BLaER1 (cell line): ENCODE data around the gene VDAC2.

Experiments used
- H3K27ac ChIP-seq: shearing (Covaris generic); formaldehyde crosslinking; 2 replicates; pipeline ENCODE4 v1.8.1; 2022
- H3K27me3 ChIP-seq: shearing (Covaris generic); formaldehyde crosslinking; 2 replicates; pipeline ENCODE4 v1.8.1; 2022
- H3K36me3 ChIP-seq: shearing (Covaris generic); formaldehyde crosslinking; 2 replicates; pipeline ENCODE4 v1.8.1; 2022
- H3K4me1 ChIP-seq: shearing (Covaris generic); formaldehyde crosslinking; 2 replicates; pipeline ENCODE4 v1.8.1; 2022
- H3K4me2 ChIP-seq: shearing (Covaris generic); formaldehyde crosslinking; 2 replicates; pipeline ENCODE4 v1.8.1; 2022
- H3K4me3 ChIP-seq: shearing (Covaris generic); formaldehyde crosslinking; 2 replicates; pipeline ENCODE4 v1.8.1; 2022
- H3K9ac ChIP-seq: shearing (Covaris generic); formaldehyde crosslinking; 2 replicates; pipeline ENCODE4 v1.8.1; 2022
- H3K9me3 ChIP-seq: shearing (Covaris generic); formaldehyde crosslinking; 2 replicates; pipeline ENCODE4 v1.8.1; 2022
- H4K20me1 ChIP-seq: shearing (Covaris generic); formaldehyde crosslinking; 2 replicates; pipeline ENCODE4 v1.8.1; 2022
- Cebpa-rat ChIP-seq: shearing (Covaris generic); IDR thresholded peaks from 2 replicates; pipeline ENCODE4 v1.8.1; 2022

VDAC2 gene

DNA sequence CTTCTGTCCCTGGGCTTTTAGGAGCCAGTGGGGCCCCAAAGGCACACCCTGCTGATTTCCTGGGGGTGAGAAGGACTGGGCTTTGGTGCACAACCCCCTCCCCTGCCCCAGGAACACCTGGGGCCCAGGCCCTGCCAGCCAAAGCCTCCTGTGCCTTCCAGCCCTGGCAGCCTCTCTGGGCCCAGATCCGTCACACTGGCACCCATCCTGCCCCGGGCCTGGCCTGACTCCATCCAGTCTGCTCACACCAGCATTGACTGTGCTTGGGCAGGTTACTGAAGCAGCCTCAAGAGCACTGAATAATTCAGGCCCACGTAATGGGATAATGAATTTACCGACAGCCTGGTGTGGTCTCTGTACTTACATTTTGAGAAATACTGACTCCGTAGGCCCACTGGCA is 37.2 kb downstream of the VDAC2 start:
- Histone ChIP-seq H3K9me3 (peaks cover 6% of the 10 kb centered on the region), H4K20me1 (no peaks in the 10 kb centered on the region), H3K4me2 (peak overlapping the region; percentile 45; the same call in 1 of the 2 replicates), H3K27me3 (no peaks in the 10 kb centered on the region), H3K36me3 (no peaks in the 10 kb centered on the region), H3K4me1 (peaks cover 16% of the 10 kb centered on the region), H3K4me3 (no peak overlapping the region), H3K27ac (no peak overlapping the region), H3K9ac (no peak overlapping the region)
- no peak for TF ChIP-seq Cebpa-rat

DNA sequence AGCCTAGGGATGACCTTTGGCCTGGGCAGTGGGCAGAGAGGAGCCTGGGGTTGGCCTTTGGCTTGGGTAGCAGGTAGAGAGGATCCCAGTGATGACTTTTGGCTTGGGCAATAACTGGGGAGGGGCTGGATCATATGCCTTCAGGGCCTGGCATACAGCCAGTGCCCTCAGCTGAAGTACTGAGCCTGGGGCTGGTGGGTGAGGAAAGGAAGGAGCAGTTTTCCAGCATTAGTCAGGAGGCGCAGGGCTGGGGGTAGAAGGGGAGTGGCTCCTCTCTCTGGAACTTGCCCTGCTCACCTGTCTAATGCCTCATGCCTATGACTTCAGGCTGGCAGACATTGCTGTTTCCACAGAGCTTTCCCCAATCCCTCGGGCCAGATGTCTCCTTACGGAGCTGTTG is 40.3 kb downstream of the VDAC2 start:
- H4K20me1 ChIP-seq: no peaks in the 10 kb centered on the region
- H3K4me3 ChIP-seq: no peak overlapping the region
- H3K27me3 ChIP-seq: no peaks in the 10 kb centered on the region
- TF ChIP-seq Cebpa-rat: no peak
- H3K9ac ChIP-seq: no peak overlapping the region
- H3K4me2 ChIP-seq: no peak overlapping the region
- H3K4me1 ChIP-seq: peaks cover 16% of the 10 kb centered on the region
- no peak overlapping the region for H3K27ac ChIP-seq
- peaks cover 37% of the 10 kb centered on the region for H3K9me3 ChIP-seq
- no peaks in the 10 kb centered on the region for H3K36me3 ChIP-seq

DNA sequence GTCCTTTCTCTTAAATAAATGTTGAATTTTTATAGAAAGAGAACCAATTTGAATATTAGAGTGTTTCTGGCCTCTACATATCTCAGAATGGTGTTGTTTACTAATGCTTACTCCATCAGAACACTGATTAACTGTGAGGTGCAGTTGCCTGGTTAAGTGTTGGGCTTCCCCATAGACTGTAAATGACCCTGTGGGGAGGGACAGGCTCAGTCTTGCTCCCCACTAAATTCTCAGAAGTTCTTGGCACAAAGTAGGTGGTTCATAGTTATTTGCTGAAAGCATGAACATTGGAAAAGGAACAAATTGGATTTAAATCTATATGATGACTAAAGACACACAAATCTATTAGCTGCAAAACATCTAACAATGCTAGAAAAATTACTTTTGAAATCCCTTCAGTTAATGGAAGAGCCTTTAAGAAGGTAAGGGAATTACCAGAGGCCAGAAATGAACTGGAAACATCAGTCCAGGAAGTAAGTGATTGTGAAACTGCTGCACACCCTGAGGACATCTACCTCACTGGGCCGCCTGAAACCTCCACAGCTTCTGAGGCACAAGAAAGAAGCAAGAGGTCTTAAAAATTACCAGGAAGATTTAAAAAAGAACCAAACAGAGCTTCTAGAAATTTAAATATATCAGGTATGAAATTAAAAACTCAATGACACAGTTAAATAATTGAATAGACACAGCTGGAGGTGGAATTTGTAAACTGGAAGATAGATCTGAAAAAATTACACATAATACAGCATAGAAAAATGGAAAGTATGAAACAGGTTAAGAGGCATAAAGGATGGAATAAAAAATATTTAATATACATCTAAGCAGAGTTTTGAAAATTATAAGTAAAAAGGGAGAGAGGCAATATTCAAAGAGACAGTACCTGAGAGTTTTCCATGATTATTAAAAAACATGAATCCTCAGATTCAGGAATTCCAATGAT is 43.0 kb downstream of the VDAC2 start:
- H3K9ac ChIP-seq: no peak overlapping the region
- H3K36me3 ChIP-seq: no peaks in the 10 kb centered on the region
- no peaks in the 10 kb centered on the region for H3K27me3 ChIP-seq
- TF ChIP-seq Cebpa-rat: no peak
- H3K4me2 ChIP-seq: no peak overlapping the region
- H3K9me3 ChIP-seq: peaks cover 38% of the 10 kb centered on the region
- H4K20me1 ChIP-seq: no peaks in the 10 kb centered on the region
- no peak overlapping the region for H3K4me3 ChIP-seq
- no peaks in the 10 kb centered on the region for H3K4me1 ChIP-seq
- H3K27ac ChIP-seq: no peak overlapping the region

DNA sequence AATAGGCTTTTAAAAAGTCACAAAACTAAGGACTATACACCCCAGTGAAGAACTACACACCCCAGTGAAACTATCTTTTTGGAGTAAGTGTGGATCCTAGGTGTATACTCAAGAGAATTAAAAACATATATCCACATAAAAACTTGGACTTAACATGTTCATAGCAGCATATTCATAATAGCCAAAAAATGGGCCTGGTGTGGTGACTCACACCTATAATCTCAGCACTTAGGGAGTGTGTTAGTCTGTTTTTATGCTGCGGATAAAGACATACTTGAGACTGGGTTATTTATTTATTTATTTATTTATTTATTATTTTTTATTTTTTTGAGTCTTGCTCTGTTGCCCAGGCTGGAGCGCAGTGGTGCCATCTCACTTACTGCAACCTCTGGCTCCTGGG is 44.1 kb downstream of the VDAC2 start:
- Histone ChIP-seq H3K4me2 (no peak overlapping the region), H3K4me1 (no peaks in the 10 kb centered on the region), H3K4me3 (no peak overlapping the region), H3K27me3 (no peaks in the 10 kb centered on the region), H3K36me3 (no peaks in the 10 kb centered on the region), H3K27ac (no peak overlapping the region), H3K9ac (no peak overlapping the region), H4K20me1 (no peaks in the 10 kb centered on the region), H3K9me3 (peaks cover 38% of the 10 kb centered on the region)
- TF ChIP-seq Cebpa-rat: no peak

GRCh38 chr10:75260990-75261389 is 50.4 kb downstream of the VDAC2 start:
- Histone ChIP-seq H3K4me1 (no peaks in the 10 kb centered on the region), H3K4me3 (no peak overlapping the region), H3K36me3 (no peaks in the 10 kb centered on the region), H3K4me2 (no peak overlapping the region), H4K20me1 (no peaks in the 10 kb centered on the region), H3K9ac (no peak overlapping the region), H3K9me3 (0 out of 2 replicates have a peak, but pooled peaks cover under 1% of the 10 kb centered on the region), H3K27me3 (no peaks in the 10 kb centered on the region), H3K27ac (no peak overlapping the region)
- TF ChIP-seq Cebpa-rat: no peak

DNA sequence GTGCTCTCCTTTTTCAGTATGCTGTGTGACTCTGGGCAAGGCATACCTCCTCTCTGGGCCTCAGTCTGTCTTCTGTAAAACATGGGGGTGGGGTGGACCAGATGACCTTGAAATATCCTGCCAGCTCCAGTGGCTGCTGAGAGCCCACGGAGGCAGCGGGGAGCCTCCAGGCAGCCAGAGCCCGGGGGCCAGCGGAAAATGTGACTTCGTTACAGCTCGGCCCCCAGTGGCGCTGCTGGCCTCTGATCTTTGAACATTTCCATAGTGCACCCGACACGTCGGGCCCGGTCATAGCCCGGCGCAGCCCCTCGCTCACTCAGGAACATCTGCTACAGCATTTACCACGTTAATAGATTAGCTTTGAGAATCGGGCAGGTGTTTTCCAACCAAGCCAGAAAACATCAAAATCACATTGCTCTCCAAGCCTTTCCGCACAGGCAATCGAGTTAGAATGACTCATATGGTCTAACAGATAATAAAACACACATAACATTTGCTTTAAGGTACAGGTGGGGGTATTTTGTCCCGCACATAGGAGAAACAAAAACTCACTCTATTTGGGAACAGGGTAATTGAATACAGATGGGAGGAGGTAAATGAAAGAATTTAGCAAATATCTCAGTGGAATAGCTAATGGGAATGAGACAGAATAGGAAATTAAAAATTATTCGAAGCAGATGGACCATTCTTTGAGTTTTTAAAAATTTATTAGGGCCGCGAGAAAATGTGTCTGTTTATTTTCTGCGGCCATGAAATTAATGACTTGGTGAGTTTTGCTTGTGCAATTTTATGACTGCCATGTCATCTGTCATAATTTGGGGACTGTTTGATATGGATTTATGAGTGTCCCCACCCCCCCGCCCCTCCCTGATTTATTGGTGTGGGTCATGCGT is 51.5 kb downstream of the VDAC2 start:
- Histone ChIP-seq H3K4me3 (no peak overlapping the region), H3K36me3 (no peaks in the 10 kb centered on the region), H3K27me3 (no peaks in the 10 kb centered on the region), H3K9ac (no peak overlapping the region), H3K4me1 (no peaks in the 10 kb centered on the region), H3K4me2 (no peak overlapping the region), H3K27ac (no peak overlapping the region), H3K9me3 (no peaks in the 10 kb centered on the region), H4K20me1 (no peaks in the 10 kb centered on the region)
- TF ChIP-seq Cebpa-rat: no peak

GRCh38 chr10:75263806-75264205 is 53.2 kb downstream of the VDAC2 start:
- no peaks in the 10 kb centered on the region for H3K4me1 ChIP-seq

DNA sequence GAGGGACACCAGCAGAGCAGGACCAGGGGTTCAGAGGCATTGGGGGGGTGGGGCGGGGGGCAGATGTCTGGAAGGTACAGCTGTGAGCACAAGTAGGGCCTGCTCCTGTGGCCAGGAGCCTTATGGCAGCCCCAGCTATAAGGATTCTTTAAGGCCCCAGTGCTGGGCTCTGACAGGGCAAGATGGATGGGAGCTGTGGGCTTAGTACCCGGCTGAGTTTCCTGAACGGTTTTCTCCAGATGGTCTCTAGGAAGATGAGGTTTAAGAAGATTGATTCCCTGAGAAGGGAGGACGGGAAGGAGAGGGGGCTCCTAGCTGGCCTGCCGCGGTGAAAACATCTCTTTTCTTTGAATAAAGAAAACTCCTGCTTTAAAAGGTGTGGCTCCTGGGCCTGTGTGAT is 55.3 kb downstream of the VDAC2 start:
- Histone ChIP-seq H3K27ac (no peak overlapping the region), H3K4me1 (no peaks in the 10 kb centered on the region), H3K9me3 (no peaks in the 10 kb centered on the region)

More at GRCh38 chr10:75263806-75264205, 53.2 kb downstream of the VDAC2 start:
- H3K9me3 ChIP-seq: no peaks in the 10 kb centered on the region
- H3K27ac ChIP-seq: no peak overlapping the region
- no peak for TF ChIP-seq Cebpa-rat
- no peaks in the 10 kb centered on the region for H3K27me3 ChIP-seq
- no peak overlapping the region for H3K4me3 ChIP-seq
- H4K20me1 ChIP-seq: no peaks in the 10 kb centered on the region
- H3K36me3 ChIP-seq: no peaks in the 10 kb centered on the region
- no peak overlapping the region for H3K4me2 ChIP-seq
- H3K9ac ChIP-seq: no peak overlapping the region

GRCh38 chr10:75266945-75267344 is 56.3 kb downstream of the VDAC2 start:
- no peak overlapping the region for H3K27ac ChIP-seq
- no peak for TF ChIP-seq Cebpa-rat
- no peaks in the 10 kb centered on the region for H3K4me1 ChIP-seq
- no peaks in the 10 kb centered on the region for H3K27me3 ChIP-seq
- no peaks in the 10 kb centered on the region for H4K20me1 ChIP-seq
- H3K9ac ChIP-seq: no peak overlapping the region
- no peak overlapping the region for H3K4me3 ChIP-seq
- H3K4me2 ChIP-seq: no peak overlapping the region
- no peaks in the 10 kb centered on the region for H3K9me3 ChIP-seq
- H3K36me3 ChIP-seq: no peaks in the 10 kb centered on the region

More for the DNA sequence above, 55.3 kb downstream of the VDAC2 start:
- H3K36me3 ChIP-seq: no peaks in the 10 kb centered on the region
- no peak overlapping the region for H3K9ac ChIP-seq
- H3K27me3 ChIP-seq: no peaks in the 10 kb centered on the region
- H3K4me2 ChIP-seq: no peak overlapping the region
- H4K20me1 ChIP-seq: no peaks in the 10 kb centered on the region
- H3K4me3 ChIP-seq: no peak overlapping the region
- TF ChIP-seq Cebpa-rat: no peak

GRCh38 chr10:75269605-75270004 is 59.0 kb downstream of the VDAC2 start:
- no peak overlapping the region for H3K4me3 ChIP-seq
- no peaks in the 10 kb centered on the region for H3K9me3 ChIP-seq
- H3K9ac ChIP-seq: no peak overlapping the region
- no peak overlapping the region for H3K27ac ChIP-seq
- H3K4me1 ChIP-seq: no peaks in the 10 kb centered on the region
- TF ChIP-seq Cebpa-rat: no peak
- H3K4me2 ChIP-seq: no peak overlapping the region
- no peaks in the 10 kb centered on the region for H3K36me3 ChIP-seq
- H3K27me3 ChIP-seq: no peaks in the 10 kb centered on the region
- no peaks in the 10 kb centered on the region for H4K20me1 ChIP-seq
